NCI-H748 treated with DMSO at 0.1 percent for 48 hours (cell line): Measurements from ENCODE around the gene HECTD4.
"Not testable (repeated sequence)": the region's sequence is repeated elsewhere in the genome, so short reads cannot be mapped to it uniquely, and the experiment has no call there.

Experiments used
- DNase-seq: peaks from one replicate; lab custom pipeline; 2025; lab: John Stamatoyannopoulos, UW

HECTD4 gene

DNA sequence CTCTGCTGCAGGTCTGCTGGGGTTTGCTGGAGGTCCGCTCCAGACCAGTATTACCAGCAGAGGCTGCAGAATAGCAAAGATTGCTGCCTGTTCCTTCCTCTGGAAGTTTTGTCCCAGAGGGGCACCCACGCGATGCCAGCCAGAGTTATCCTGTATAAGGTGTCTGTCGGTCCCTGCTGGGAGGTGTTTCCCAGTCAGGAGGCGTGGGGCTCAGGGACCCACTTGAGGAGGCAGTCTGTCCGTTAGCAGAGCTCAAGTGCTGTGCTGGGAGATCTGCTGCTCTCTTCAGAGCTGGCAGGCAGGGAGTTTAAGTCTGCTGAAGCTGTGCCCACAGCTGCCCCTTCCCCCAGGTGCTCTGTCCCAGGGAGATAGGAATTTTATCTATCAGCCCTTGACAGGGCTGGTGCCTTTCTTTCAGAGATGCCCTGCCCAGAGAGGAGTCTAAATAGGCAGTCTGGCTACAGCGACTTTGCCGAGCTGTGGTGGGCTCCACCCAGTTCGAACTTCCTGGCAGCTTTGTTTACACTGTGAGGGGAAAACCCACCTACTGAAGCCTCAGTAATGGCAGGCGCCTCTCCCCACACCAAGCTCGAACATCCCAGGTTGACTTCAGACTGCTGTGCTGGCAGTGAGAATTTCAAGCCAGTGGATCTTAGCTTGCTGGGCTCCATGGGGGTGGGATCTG lies 223.6 kb downstream of the HECTD4 start:
- not testable (repeated sequence) for DNase-seq

- DNase-seq: no peak
Observed at GRCh38 chr12:112153893-112154219, 228.4 kb downstream of the HECTD4 start.

DNA sequence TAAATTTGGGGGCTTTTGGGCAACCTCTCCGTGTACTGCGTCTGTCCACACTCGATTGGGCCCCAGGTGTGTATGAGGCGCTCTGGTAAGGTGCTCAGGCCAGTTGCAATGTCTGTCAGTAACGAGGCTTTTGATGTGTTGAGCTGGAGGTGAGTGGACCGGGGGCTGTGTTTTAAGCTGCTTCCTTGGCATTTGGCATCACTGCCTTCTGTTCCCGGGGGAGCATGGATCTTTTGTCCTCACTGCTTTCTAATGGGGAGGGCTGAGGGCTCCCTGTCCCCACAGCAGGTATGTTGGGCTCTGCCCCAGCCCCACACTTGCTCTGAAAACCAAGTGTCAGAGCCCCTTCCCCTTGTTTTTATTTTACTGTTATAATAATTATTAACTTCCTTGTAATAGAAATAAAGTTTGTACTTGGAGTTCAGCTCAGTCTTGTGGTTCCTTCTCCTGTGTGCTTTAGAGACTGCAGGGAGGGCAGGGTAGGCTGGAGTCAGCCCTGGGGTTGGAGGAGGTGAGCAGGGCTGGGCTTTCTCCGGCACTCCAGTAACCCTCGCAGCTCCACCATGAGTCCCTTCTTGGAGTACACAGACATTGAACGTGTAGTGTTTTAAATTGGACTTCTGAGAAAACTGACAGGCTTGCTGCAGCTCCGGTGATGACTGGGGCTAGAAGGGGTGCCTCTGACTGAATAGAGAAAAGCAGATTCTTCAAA lies 228.9 kb downstream of the HECTD4 start:
- no peak for DNase-seq

GRCh38 chr12:112151766-112152541 lies 230.3 kb downstream of the HECTD4 start:
- DNase-seq: no peak

GRCh38 chr12:112149596-112149995 lies 232.6 kb downstream of the HECTD4 start:
- no peak for DNase-seq

- DNase-seq: no peak
Observed at GRCh38 chr12:112148031-112148513, 234.2 kb downstream of the HECTD4 start.

DNA sequence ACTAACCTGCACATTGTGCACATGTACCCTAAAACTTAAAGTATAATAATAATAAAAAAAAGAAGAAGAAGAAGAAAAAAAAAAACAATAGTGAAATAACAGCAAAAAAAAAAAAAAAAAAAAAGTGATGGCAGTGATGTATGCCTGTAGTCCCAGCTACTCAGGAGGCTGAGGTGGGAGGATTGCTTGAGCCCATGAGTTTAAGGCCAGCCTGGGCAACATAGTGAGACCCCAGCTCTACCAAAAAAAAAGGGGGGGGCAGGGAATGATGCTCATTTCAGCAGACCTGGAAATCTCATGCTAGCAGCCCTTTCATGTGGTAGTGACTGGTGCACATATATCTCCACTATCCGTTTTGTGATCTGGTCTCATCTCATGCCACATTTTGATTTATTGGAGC lies 236.1 kb downstream of the HECTD4 start:
- DNase-seq: no peak

DNA sequence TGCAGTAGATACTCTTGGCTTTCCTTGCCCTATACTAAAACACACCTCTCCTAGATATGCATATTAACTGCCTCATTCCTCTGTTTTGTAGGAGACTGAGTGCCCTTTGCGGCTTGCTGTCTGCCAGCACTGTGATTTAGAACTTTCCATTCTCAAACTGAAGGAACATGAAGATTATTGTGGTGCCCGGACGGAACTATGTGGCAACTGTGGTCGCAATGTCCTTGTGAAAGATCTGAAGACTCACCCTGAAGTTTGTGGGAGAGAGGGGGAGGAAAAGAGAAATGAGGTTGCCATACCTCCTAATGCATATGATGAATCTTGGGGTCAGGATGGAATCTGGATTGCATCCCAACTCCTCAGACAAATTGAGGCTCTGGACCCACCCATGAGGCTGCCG lies 241.5 kb downstream of the HECTD4 start:
- DNase-seq: no peak

DNA sequence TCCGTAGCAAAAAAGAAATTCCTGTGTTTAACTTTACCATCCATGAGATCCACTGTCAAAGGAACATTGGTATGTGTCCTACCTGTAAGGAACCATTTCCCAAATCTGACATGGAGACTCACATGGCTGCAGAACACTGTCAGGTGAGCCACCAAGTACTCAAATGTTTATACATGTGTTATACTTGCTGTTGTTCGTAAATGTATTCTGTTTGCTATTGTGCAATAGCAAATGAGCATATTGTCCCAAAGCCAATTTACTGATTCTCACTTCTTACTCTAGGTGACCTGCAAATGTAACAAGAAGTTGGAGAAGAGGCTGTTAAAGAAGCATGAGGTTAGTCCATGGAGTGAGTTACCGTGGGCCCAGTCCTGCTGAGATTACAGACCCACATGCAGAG lies 247.5 kb downstream of the HECTD4 start:
- no peak for DNase-seq

DNA sequence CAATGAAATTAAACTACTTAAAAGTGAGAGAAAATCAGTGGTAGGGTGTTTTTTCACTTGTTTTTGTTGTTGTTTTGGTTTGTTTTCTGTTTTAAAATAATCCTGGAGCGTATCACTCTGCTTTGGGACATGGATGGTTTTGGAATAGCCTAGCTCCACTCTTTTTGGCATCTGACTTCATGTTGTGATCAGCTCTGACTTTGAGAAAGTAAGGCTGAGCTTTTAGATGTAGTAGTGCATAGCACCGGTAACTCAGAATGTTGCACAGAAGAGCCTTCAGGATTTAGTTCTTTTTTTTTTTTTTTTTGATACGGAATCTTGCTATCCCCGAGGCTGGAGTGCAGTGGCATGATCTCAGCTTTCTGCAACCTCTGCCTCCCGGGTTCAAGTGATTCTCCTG lies 248.8 kb downstream of the HECTD4 start:
- DNase-seq: no peak

- no peak for DNase-seq
Observed at GRCh38 chr12:112131686-112132085, 250.5 kb downstream of the HECTD4 start.

GRCh38 chr12:112130441-112130998 lies 251.7 kb downstream of the HECTD4 start:
- no peak for DNase-seq

DNA sequence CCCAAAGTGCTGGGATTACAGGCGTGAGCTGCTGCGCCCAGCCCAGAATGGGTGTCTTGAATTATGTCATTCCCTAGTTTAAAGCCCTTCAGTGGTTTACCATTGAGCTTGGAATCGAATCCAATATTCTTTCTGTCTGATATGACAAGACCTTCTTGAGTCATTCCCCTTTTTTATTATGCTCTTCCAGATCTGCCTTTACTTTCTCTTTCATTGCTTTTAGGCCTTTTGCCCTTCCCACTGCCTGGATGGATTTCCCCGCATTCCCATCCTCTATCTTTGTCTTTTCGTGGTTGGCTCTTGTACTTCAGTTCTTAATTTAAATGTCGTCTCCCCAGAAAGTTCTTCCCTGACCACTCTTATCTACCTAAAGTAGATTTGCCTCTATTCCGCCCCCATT lies 255.3 kb downstream of the HECTD4 start:
- no peak for DNase-seq

- no peak for DNase-seq
Observed at GRCh38 chr12:112126000-112126438, 256.2 kb downstream of the HECTD4 start.

GRCh38 chr12:112125250-112125999 lies 256.8 kb downstream of the HECTD4 start, which contains the start of gene TRAFD1:
TSS of gene TRAFD1 (plus strand) at chr12:112125560. CDS start at chr12:112130523, 4,963 bp downstream.
- peak; percentile 94 for DNase-seq

DNA sequence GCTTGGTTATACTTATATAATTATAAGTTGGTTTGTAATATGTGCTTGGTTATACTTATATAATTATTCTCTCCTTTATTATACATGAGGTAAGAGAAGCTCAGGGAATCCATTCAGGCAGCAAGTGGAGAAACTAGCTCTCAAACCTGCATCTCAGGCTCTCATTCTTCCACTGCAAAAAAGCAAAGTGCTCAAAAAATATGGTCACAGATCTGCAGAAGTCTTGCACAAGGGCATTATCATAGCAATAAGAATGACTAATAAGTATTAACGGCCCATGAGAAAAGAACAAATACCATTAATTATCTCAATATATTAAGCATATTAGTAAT lies 257.3 kb downstream of the HECTD4 start:
- DNase-seq: no peak

- no peak for DNase-seq
Observed at GRCh38 chr12:112122823-112123690, 259.2 kb downstream of the HECTD4 start.

DNA sequence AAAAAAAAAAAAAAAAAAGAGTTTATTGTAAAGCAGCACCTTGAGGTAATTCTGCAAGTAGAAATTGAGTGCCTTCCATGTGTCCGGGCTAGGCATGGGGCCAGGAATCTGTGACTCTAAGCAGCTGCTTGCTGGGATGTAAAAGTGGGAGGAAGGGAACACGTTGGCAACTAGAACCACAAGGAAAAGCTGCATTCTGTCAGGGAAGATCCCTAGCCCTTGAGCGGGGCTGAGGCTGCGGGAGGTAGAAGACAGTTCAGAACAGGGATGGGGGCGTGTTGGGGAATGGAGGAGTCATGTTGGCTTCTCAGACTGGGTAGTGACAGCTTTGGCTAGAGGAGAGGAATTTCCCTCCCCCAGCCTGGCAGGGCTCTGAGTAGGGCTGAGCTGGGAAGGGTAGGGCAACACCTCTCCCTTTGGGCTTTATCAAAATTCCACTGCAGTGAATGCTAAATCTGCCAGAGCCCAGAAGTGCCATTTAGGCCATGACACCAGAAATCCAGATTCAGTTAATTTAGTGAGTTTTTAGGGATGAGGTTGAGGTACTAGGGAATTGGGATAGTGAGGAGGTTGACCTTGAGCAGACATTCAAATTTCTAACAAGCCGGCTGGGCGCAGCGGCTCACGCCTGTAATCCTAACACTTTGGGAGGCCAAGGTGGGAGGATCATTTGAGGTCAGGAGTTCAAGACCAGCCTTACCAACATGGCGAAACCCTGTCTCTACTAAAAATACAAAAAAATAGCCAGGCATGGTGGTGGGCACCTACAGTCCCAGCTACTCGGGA lies 260.3 kb downstream of the HECTD4 start:
- no peak for DNase-seq

DNA sequence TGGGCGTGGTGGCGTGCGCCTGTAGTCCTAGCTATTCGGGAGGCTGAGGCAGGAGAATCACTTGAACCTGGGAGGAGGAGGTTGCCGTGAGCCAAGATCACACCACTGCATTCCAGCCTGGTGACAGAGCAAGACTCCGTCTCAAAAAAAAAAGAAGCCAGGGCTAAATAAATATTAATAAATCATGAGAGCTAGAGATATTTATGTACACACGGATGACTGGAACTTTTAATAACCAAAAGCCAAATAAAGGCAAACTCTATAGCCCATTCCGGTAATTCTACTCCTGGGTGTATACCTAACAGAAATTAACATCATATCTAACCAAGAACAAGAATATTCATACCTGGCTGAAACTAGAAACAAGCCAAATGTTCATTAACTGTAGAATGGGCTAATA lies 264.5 kb downstream of the HECTD4 start:
- no peak for DNase-seq
